CD14-positive monocyte (primary cell): ENCODE data around the gene ZNF407. TPM values are rescaled to one million over a fixed set of nuclear protein-coding genes. Genes with fewer than 3 reads are reported as not detected.

Experiments
- DNase-seq, 3 donors: peaks; one replicate each; pipeline ENCODE4 v3.0.0-alpha.2; 2011 to 2022
- H2AFZ ChIP-seq: 2 replicates; pipeline ENCODE4 v1.6.0; 2012; ENCODE audit warnings: mild to moderate bottlenecking, low read depth, low read length, inconsistent platforms; ENCODE audit not compliant: insufficient read depth, poor library complexity, severe bottlenecking
- H3K27ac ChIP-seq, 2 donors: 1 replicate in 1 of 2; 2 replicates in 1 of 2; pipeline ENCODE4 v1.5.1; 2012 to 2013; ENCODE audit warnings: low read length in 2 of 2, control low read depth in 1 of 2, inconsistent platforms in 1 of 2, low read depth in 1 of 2, mild to moderate bottlenecking in 1 of 2
- H3K27me3 ChIP-seq, 2 donors: one replicate each; pipeline versions ENCODE4 v1.6.0 to v1.6.1; 2011 to 2013; ENCODE audit warnings: low read length in 2 of 2; ENCODE audit not compliant: control insufficient read depth in 2 of 2, insufficient read depth in 2 of 2
- H3K36me3 ChIP-seq, 2 donors: replicated peaks in 1 of 2; 1 replicate in 1 of 2; 2 replicates in 1 of 2; pipeline versions ENCODE4 v1.5.1 to v1.6.1; 2012 to 2013; ENCODE audit warnings: low read length in 2 of 2, control low read depth in 1 of 2, inconsistent platforms in 1 of 2, mild to moderate bottlenecking in 1 of 2; ENCODE audit not compliant: insufficient read depth in 2 of 2, control insufficient read depth in 1 of 2
- H3K4me1 ChIP-seq, 2 donors: 1 replicate in 1 of 2; 2 replicates in 1 of 2; pipeline versions ENCODE4 v1.5.1 to v1.6.1; 2012 to 2013; ENCODE audit warnings: low read length in 2 of 2, control low read depth in 1 of 2, inconsistent platforms in 1 of 2, mild to moderate bottlenecking in 1 of 2, moderate library complexity in 1 of 2; ENCODE audit not compliant: insufficient read depth in 2 of 2, control insufficient read depth in 1 of 2
- H3K4me2 ChIP-seq: replicated peaks from 2 replicates; pipeline ENCODE3; 2012; ENCODE audit warnings: low read length, moderate library complexity, mild to moderate bottlenecking; ENCODE audit not compliant: poor library complexity, severe bottlenecking; ENCODE audit errors: extremely low read depth
- H3K4me3 ChIP-seq, 3 experiments: fragments of 200-600 bp in 1 of 3; sonication (generic) in 1 of 3; replicated peaks in 1 of 3; 1 replicate in 2 of 3; 2 replicates in 1 of 3; pipeline ENCODE4 v1.5.1; 2011 to 2013; ENCODE audit warnings: low read length in 3 of 3, mild to moderate bottlenecking in 3 of 3, control low read depth in 2 of 3, low read depth in 2 of 3, inconsistent platforms in 1 of 3, moderate library complexity in 1 of 3
- H3K79me2 ChIP-seq: 2 replicates; pipeline ENCODE4 v1.6.0; 2012; ENCODE audit warnings: mild to moderate bottlenecking, control low read depth, inconsistent platforms, low read length, moderate library complexity; ENCODE audit not compliant: insufficient read depth
- H3K9ac ChIP-seq: 2 replicates; pipeline ENCODE4 v1.6.0; 2017; ENCODE audit warnings: low read length, mild to moderate bottlenecking; ENCODE audit not compliant: insufficient read depth, poor library complexity, severe bottlenecking
- H3K9me3 ChIP-seq, 2 donors: replicated peaks in 1 of 2; 1 replicate in 1 of 2; 2 replicates in 1 of 2; pipeline versions ENCODE4 v1.5.1 to v1.6.1; 2012 to 2013; ENCODE audit warnings: low read length in 2 of 2, control low read depth in 1 of 2; ENCODE audit not compliant: control insufficient read depth in 1 of 2, insufficient read depth in 1 of 2
- H4K20me1 ChIP-seq: 2 replicates; pipeline ENCODE4 v1.6.0; 2012; ENCODE audit warnings: mild to moderate bottlenecking, low read length, control low read depth, moderate library complexity; ENCODE audit not compliant: insufficient read depth
- H3K27ac Mint-ChIP-seq, 7 donors: one replicate each; pipeline ENCODE4 v1.8.0; 2020; ENCODE audit warnings: mild to moderate bottlenecking in 7 of 7, mixed read lengths in 7 of 7, moderate library complexity in 6 of 7, inconsistent platforms in 2 of 7
- H3K27me3 Mint-ChIP-seq, 3 donors: one replicate each; pipeline ENCODE4 v1.8.0; 2021 to 2022; ENCODE audit warnings: low read depth in 3 of 3, mild to moderate bottlenecking in 3 of 3, mixed read lengths in 3 of 3, moderate library complexity in 3 of 3, inconsistent platforms in 1 of 3
- H3K36me3 Mint-ChIP-seq, 2 donors: one replicate each; pipeline ENCODE4 v1.8.0; 2020; ENCODE audit warnings: mixed read lengths in 2 of 2, inconsistent platforms in 1 of 2, mild to moderate bottlenecking in 1 of 2
- H3K4me1 Mint-ChIP-seq: one replicate; pipeline ENCODE4 v1.8.0; 2020; ENCODE audit warnings: mild to moderate bottlenecking, mixed read lengths
- H3K4me3 Mint-ChIP-seq, 2 donors: one replicate each; pipeline ENCODE4 v1.8.0; 2020; ENCODE audit warnings: mild to moderate bottlenecking in 2 of 2, mixed read lengths in 2 of 2, moderate library complexity in 1 of 2
- H3K9me3 Mint-ChIP-seq, 7 donors: one replicate each; pipeline ENCODE4 v1.8.0; 2020 to 2022; ENCODE audit warnings: mixed read lengths in 7 of 7, mild to moderate bottlenecking in 6 of 7, moderate library complexity in 6 of 7, inconsistent platforms in 2 of 7
- WGBS: methylation state at CpG from one replicate; pipeline ENCODE4 v1.1.5; 2013; ENCODE audit warnings: missing lambda C conversion rate; ENCODE audit not compliant: insufficient coverage; 5-methylcytosine and 5-hydroxymethylcytosine counted together
- intact Hi-C, 2 donors: fragments of 100-400 bp; cut with micrococcal nuclease; formaldehyde crosslinking; loops; one replicate each; pipeline versions ENCODE4 v1.15.0 to v1.15.1; 2023
- polyA plus RNA-seq, 3 donors: library from polyadenylated mRNA; depleted of rRNA in 1 of 3; unstranded in 2 of 3; stranded (reverse) in 1 of 3; fragments of 300-500 nt in 2 of 3; fragments of >200 nt in 1 of 3; fragmentation: Illumina TruSeq in 2 of 3; gene quantifications; 1 replicate in 2 of 3; 2 replicates in 1 of 3; pipeline ENCODE4 v1.2.3, GENCODE V29; 2012 to 2021
- TF ChIP-seq, protein P1 (sequence below): fragments of 200-600 bp; IDR thresholded peaks from one replicate; pipeline ENCODE4 v1.8.0; 2022; ENCODE audit warnings: antibody characterized with exemption, mild to moderate bottlenecking

ZNF407 gene
- polyA plus RNA-seq, 3 donors, result 1.3 to 3.6 (median 1.6) TPM

DNA sequence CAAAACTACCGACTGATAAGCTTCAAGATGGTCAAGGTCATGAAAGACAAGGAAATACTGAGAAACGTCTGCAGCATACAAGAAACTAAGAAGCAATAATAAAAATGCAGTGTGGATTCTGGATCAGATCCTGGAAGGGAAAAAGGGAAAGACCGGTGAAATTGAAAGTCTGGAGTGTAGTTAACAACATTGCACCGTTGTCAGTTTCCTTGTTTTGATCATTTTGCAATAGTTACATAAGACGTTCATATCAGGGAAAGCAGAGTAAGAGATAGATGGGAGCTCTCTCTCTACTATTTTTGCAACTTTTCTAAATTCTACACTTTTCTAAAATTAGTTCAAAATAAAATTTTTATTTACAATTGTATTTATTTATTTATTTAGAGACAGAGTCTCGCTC lies 15.0 kb upstream of the ZNF407 start:
- peak overlapping the region; percentile 42 for H2AFZ ChIP-seq
- no peaks in the 10 kb centered on the region for H3K36me3 ChIP-seq
- Mint-ChIP-seq H3K4me3 (peak overlapping the region in 1 of 2 donors; percentile 63), H3K4me1 (peaks cover 32% of the 10 kb centered on the region), H3K27me3 (peaks cover 6 to 7% (median 7%) of the 10 kb centered on the region in 3 donors), H3K27ac (no peak overlapping the region), H3K9me3 (no peaks in the 10 kb centered on the region), H3K36me3 (no peaks in the 10 kb centered on the region)
- H3K4me2 ChIP-seq, result peak overlapping the region; percentile 24
- H3K9ac ChIP-seq, result no peak overlapping the region
- no peaks in the 10 kb centered on the region for H3K79me2 ChIP-seq
- no peaks in the 10 kb centered on the region for H3K9me3 ChIP-seq
- TF ChIP-seq, protein P1, sequence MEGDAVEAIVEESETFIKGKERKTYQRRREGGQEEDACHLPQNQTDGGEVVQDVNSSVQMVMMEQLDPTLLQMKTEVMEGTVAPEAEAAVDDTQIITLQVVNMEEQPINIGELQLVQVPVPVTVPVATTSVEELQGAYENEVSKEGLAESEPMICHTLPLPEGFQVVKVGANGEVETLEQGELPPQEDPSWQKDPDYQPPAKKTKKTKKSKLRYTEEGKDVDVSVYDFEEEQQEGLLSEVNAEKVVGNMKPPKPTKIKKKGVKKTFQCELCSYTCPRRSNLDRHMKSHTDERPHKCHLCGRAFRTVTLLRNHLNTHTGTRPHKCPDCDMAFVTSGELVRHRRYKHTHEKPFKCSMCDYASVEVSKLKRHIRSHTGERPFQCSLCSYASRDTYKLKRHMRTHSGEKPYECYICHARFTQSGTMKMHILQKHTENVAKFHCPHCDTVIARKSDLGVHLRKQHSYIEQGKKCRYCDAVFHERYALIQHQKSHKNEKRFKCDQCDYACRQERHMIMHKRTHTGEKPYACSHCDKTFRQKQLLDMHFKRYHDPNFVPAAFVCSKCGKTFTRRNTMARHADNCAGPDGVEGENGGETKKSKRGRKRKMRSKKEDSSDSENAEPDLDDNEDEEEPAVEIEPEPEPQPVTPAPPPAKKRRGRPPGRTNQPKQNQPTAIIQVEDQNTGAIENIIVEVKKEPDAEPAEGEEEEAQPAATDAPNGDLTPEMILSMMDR, result no peak
- no peak overlapping the region for H3K4me3 ChIP-seq
- H3K27me3 ChIP-seq, result no peaks in the 10 kb centered on the region
- peaks cover 21% of the 10 kb centered on the region in 2 donors for H3K4me1 ChIP-seq
- intact Hi-C loops, result no loop called here
- WGBS, result 10% methylated on average over 2 of the region's 6 CpGs
- peak overlapping the region in 1 of 2 donors; percentile 18 for H3K27ac ChIP-seq
- no peaks in the 10 kb centered on the region for H4K20me1 ChIP-seq
- no peak for DNase-seq

DNA sequence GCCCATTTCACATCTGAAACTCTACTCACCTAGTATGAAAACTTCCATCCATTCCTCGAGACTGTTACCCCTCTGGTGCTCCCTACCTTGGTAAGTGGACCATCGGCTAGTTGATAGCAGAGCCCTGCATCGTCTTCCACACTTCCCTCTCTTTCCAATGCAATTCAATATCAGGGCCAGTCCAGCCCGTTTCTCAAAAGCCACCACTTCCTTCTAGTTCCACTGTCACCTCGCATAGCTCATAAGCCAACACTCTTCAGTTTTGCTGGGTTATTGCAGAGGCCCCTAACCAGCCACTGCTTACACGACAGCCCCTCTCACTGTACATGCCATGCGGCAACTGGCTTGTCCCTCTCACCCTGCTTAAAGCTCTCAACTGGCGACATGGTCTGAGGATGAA lies 10.2 kb upstream of the ZNF407 start:
- Histone ChIP-seq H2AFZ (peak overlapping the region; percentile 42), H3K27me3 (no peaks in the 10 kb centered on the region), H3K36me3 (no peaks in the 10 kb centered on the region), H3K4me1 (peaks cover 56% of the 10 kb centered on the region in 2 donors), H4K20me1 (no peaks in the 10 kb centered on the region), H3K27ac (peak overlapping the region in 1 of 2 donors; percentile 15), H3K9ac (no peak overlapping the region), H3K9me3 (no peaks in the 10 kb centered on the region), H3K4me2 (no peak overlapping the region), H3K4me3 (no peak overlapping the region), H3K79me2 (peaks cover 4% of the 10 kb centered on the region)
- peaks cover 0 to 2% of the 10 kb centered on the region in 2 donors for H3K36me3 Mint-ChIP-seq
- H3K9me3 Mint-ChIP-seq, result no peaks in the 10 kb centered on the region
- peaks cover 0 to 6% (median 3%) of the 10 kb centered on the region in 3 donors for H3K27me3 Mint-ChIP-seq
- peak overlapping the region in 6 of 7 donors; percentile 0 to 67 (median 24) for H3K27ac Mint-ChIP-seq
- TF ChIP-seq, protein P1, result no peak
- peaks cover 60% of the 10 kb centered on the region for H3K4me1 Mint-ChIP-seq
- DNase-seq, result no peak
- intact Hi-C loops, result no loop called here
- H3K4me3 Mint-ChIP-seq, result no peak overlapping the region
- 45% methylated on average over 8 of the region's 8 CpGs for WGBS
